Mesothelial cell of epicardium (in vitro differentiated cells): ENCODE results near the gene NLRX1. TPM values are rescaled to one million over a fixed set of nuclear protein-coding genes. Genes with fewer than 3 reads are reported as not detected.

Experiments
- DNase-seq, 2 experiments: peaks; one replicate each; pipeline ENCODE4 v3.0.0; 2021; ENCODE audit warnings: low spot score in 2 of 2; ENCODE audit not compliant: unreplicated experiment in 2 of 2
- H3K27ac Mint-ChIP-seq: 2 replicates; pipeline ENCODE4 v1.8.0; 2021; ENCODE audit warnings: mixed read lengths
- H3K27me3 Mint-ChIP-seq: 2 replicates; pipeline ENCODE4 v1.8.0; 2021; ENCODE audit warnings: low read depth, mixed read lengths
- H3K36me3 Mint-ChIP-seq: 2 replicates; pipeline ENCODE4 v1.8.0; 2021; ENCODE audit warnings: mixed read lengths
- H3K4me1 Mint-ChIP-seq: 2 replicates; pipeline ENCODE4 v1.8.0; 2021; ENCODE audit warnings: mixed read lengths
- H3K4me3 Mint-ChIP-seq: 2 replicates; pipeline ENCODE4 v1.8.0; 2021; ENCODE audit warnings: mild to moderate bottlenecking, moderate library complexity, mixed read lengths
- H3K9me3 Mint-ChIP-seq: 2 replicates; pipeline ENCODE4 v1.8.0; 2021; ENCODE audit warnings: mixed read lengths
- CTCF ChIP-seq: fragments of 200-600 bp; sonication (generic); IDR thresholded peaks from one replicate; pipeline ENCODE4 v1.5.0; 2021; ENCODE audit warnings: antibody characterized with exemption; ENCODE audit not compliant: unreplicated experiment
- total RNA-seq: library from RNA; stranded (reverse); gene quantifications from 3 replicates; pipeline ENCODE4 v1.2.1, GENCODE V29; 2021

The NLRX1 gene
- total RNA-seq, 1 donor from 2014 or later: 21.9 TPM

GRCh38 chr11:119185981-119186634 is 17.6 kb downstream of the NLRX1 start:
- no peak for DNase-seq
- no peaks in the 10 kb centered on the region for H3K27me3 Mint-ChIP-seq
- no peak overlapping the region for H3K27ac Mint-ChIP-seq
- H3K4me3 Mint-ChIP-seq: no peak overlapping the region
- H3K9me3 Mint-ChIP-seq: no peaks in the 10 kb centered on the region
- peaks cover 10% of the 10 kb centered on the region for H3K36me3 Mint-ChIP-seq
- peaks cover 13% of the 10 kb centered on the region for H3K4me1 Mint-ChIP-seq
- no peak for TF ChIP-seq CTCF

- Mint-ChIP-seq H3K4me3 (no peak overlapping the region), H3K4me1 (peaks cover 13% of the 10 kb centered on the region), H3K27ac (no peak overlapping the region), H3K36me3 (peaks cover 9% of the 10 kb centered on the region), H3K9me3 (no peaks in the 10 kb centered on the region), H3K27me3 (no peaks in the 10 kb centered on the region)
- no peak for DNase-seq
- TF ChIP-seq CTCF: no peak
Measured at GRCh38 chr11:119187123-119187892, 18.8 kb downstream of the NLRX1 start.

GRCh38 chr11:119188067-119188466 is 19.5 kb downstream of the NLRX1 start:
- Mint-ChIP-seq H3K27ac (no peak overlapping the region), H3K9me3 (no peaks in the 10 kb centered on the region), H3K36me3 (peaks cover 4% of the 10 kb centered on the region), H3K27me3 (no peaks in the 10 kb centered on the region), H3K4me1 (peaks cover 13% of the 10 kb centered on the region), H3K4me3 (no peak overlapping the region)
- no peak for DNase-seq
- TF ChIP-seq CTCF: no peak

- Mint-ChIP-seq H3K4me3 (no peak overlapping the region), H3K9me3 (no peaks in the 10 kb centered on the region), H3K4me1 (peaks cover 13% of the 10 kb centered on the region), H3K27ac (no peak overlapping the region), H3K27me3 (no peaks in the 10 kb centered on the region), H3K36me3 (peaks cover 1% of the 10 kb centered on the region)
- no peak for DNase-seq
- no peak for TF ChIP-seq CTCF
Measured at GRCh38 chr11:119188887-119189286, 20.4 kb downstream of the NLRX1 start.

- Mint-ChIP-seq H3K27ac (no peak overlapping the region), H3K27me3 (no peaks in the 10 kb centered on the region), H3K4me3 (no peak overlapping the region), H3K9me3 (no peaks in the 10 kb centered on the region), H3K4me1 (peaks cover 13% of the 10 kb centered on the region), H3K36me3 (no peaks in the 10 kb centered on the region)
- TF ChIP-seq CTCF: no peak
- no peak for DNase-seq
Measured at GRCh38 chr11:119189393-119189792, 20.9 kb downstream of the NLRX1 start.
